ENCODE results near the gene DCTN2. TPM values are rescaled to one million over a fixed set of nuclear protein-coding genes. Genes with fewer than 3 reads are reported as not detected.

Gene DCTN2
- total RNA-seq, 1 donor from 2014 or later, result 140 TPM

- DNase-seq, result peak; percentile 99
Measured at GRCh38 chr12:57487597-57488401, 59.2 kb downstream of the DCTN2 start, which contains the start of gene MARS1. TSS of gene MARS1 (plus strand) at chr12:57488068. CDS start at chr12:57488091, 23 bp downstream.

DNA sequence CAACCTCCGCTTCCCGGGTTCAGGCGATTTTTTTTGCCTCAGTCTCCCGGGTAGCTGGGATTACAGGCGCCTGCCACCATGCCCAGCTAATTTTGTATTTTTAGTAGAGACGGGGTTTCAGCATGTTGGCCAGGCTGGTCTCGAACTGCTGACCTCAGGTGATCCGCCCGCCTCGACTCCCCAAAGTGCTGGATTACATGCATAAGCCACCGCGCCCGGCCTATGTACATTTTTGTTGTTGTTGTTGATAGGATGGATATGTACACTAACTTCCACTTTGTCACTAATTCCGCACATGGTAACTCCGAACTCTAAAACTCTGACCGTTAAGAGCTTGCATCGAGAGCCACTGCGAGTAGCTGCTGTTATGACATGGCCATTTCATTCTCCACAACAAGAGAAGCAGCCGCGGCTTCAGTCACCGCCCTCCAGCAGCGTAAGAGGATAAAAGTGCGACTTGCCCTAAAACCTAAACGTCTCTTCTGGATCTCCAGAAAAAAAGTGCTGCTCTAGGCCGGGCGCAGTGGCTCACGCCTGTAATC lies 59.9 kb downstream of the DCTN2 start:
- DNase-seq, result peak; percentile 8

- no peak for DNase-seq
Measured at GRCh38 chr12:57485695-57486094, 61.3 kb downstream of the DCTN2 start.

DNA sequence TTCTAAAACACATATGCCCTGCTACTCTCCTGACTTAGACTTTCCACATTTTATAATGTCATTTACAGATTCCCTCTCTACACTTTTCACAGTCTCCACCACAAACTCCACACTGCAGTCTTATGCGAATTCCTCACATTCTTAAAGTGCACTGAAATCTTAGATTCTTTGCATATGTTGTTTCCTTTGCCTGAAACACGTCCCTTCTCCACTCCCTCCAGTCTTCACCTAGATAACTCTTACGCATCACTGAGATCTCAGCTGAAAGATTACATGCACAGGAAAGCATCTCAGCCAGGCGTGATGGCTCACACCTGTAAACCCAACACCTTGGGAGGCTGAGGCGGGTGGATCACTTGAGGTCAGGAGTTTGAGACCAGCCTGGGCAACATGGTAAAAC lies 63.5 kb downstream of the DCTN2 start:
- no peak for DNase-seq

DNA sequence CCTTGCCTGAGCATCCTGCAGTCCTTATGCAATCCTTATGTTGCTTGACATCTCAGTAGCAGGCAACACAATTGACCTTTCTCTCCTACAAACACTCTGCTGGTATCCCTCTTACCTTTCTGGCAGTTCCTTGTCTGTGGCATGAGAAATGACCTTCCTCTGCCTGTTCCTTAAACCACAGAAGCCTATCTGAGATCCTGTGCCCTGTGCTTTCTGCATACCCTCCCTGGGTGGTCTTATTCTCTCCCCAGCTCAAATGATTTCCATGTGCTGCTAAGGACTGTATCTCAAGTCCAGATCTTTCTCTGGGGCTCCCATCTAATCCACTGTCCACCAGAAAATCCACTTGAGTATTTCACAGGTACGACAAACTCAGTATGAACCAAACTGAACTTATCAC lies 65.3 kb downstream of the DCTN2 start:
- no peak for DNase-seq

Small RNA genes lying within 50 kb of the gene (small RNA-seq; reads per million reads assigned to genes)
- gene MIR616 (ENCODE audit: low replicate concordance), result not detected

Other genes starting within 250 kb of the DCTN2 start
- gene R3HDM2, start 116.1 kb downstream of the DCTN2 start, total RNA-seq, result 40.0 TPM
- gene INHBC, start 112.4 kb downstream of the DCTN2 start, total RNA-seq, result not detected
- gene INHBE, start 91.9 kb downstream of the DCTN2 start, total RNA-seq, result not detected
- gene GLI1, start 87.4 kb downstream of the DCTN2 start, total RNA-seq, result 5.6 TPM
- gene ARHGAP9, start 67.3 kb downstream of the DCTN2 start, total RNA-seq, result 2.5 TPM
- gene MARS1, start 59.1 kb downstream of the DCTN2 start, total RNA-seq, result 72.3 TPM
- gene DDIT3, start 26.7 kb downstream of the DCTN2 start, total RNA-seq, result 23.8 TPM
- 10.1 TPM for gene MBD6, start 24.4 kb downstream of the DCTN2 start, total RNA-seq
- gene KIF5A, start 2.9 kb upstream of the DCTN2 start, total RNA-seq, result 0.82 TPM
- 12.6 TPM for gene PIP4K2C, start 44.0 kb upstream of the DCTN2 start, total RNA-seq
- gene DTX3, start 57.6 kb upstream of the DCTN2 start, total RNA-seq, result 19.2 TPM
- 18.6 TPM for gene ARHGEF25, start 64.2 kb upstream of the DCTN2 start, total RNA-seq
- 3.3 TPM for gene B4GALNT1, start 86.0 kb upstream of the DCTN2 start, total RNA-seq
- 146 TPM for gene OS9, start 146.9 kb upstream of the DCTN2 start, total RNA-seq
- 3.7 TPM for gene AGAP2, start 191.6 kb upstream of the DCTN2 start, total RNA-seq
- 57.0 TPM for gene TSPAN31, start 197.8 kb upstream of the DCTN2 start, total RNA-seq
- gene CDK4, start 205.1 kb upstream of the DCTN2 start, total RNA-seq, result 140 TPM
- 9.2 TPM for gene MARCHF9, start 207.9 kb upstream of the DCTN2 start, total RNA-seq
- 0.10 TPM for gene CYP27B1, start 219.9 kb upstream of the DCTN2 start, total RNA-seq
- 6.9 TPM for gene METTL1, start 224.9 kb upstream of the DCTN2 start, total RNA-seq
- 10.1 TPM for gene EEF1AKMT3, start 225.4 kb upstream of the DCTN2 start, total RNA-seq
- gene TSFM, start 235.6 kb upstream of the DCTN2 start, total RNA-seq, result 19.6 TPM

All from tongue (tissue), 3 donors.